Activated T-helper 9 cell treated with anti-CD3 and anti-CD28 coated beads, Interleukin-2, amount 50 U/mL, for 16 hours (primary cell): Measurements from ENCODE around the gene CCDC116.

ENCODE experiments used
- DNase-seq: peaks from one replicate; pipeline ENCODE4 v3.0.0-alpha.2; 2020; ENCODE audit warnings: low read depth

The CCDC116 gene

DNA sequence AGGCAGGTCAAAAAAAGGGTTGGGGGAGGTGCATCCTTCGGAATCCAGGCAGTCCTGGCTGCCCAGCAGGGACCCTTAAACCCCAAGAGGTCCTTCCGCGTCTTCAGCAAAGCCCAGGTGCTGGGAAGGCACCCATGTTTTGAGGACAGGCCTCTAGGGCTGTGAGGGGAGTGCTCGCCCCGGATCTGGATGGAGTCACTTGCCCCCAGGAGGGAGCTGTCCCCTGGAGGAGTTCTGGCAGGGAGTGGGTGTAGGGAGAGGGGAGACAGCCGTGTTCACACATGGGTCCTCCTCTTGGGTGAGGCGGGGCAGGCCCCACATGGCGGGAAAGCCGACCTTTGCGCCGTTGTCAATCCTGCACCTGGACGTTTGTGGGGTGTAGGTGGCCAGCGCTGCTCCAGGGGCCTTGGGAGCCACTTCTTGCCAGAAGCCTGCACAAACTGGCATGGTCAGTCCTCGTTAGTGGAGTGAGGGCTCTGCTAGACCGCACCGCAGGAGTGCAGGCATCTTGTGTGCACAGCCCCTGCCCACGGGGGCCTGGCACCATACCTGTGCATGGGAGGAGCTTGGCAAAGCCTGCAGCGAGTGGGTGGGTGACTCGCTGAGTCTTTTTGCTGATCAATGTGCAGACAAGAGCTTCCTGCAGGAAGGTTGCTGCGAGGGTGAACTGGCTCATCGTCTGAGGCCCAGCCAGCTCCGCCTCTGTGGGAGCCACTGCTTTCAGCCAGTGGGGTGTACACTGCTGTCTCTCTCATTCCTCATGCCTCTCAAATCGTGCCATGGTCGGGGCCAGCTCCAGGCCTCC lies 49.2 kb downstream of the CCDC116 start:
- DNase-seq: no peak

DNA sequence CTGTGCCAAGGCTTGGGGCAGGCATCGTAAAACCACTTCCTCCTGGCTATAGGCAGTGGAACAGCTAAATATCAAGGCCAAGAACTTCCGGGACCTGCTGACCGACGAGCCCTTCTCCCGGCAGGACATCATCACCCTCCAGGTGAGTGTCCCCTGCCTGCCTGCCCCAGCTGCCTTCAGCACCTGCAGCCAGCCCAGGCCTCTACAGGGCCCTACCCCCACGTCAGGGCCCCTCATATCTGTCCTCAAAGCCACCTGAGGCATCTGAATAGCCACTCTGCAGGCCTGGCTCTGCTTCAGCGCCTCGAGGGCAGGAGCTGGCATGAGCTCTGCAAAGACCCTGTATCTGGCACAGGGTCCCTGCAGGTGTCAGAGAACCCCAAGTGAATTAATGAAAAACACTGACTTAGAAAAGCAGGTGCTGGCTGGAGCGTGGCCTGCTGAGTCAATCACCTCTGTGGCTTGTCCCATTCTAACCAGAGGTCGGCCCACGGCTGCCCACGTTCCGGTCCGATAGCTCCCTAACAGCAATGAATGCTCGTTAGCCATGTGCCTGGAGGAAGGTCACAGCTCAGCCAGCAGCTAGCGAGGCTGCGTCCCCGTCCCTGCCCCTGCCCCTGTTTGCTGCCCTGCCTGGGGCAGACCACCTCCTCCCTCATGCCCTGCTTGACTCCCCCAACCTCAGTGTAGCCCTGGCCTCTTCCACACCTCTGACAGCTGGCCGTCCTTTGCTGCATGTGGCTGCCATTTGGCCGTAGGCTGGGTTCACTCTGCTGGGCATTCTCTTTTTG lies 50.0 kb downstream of the CCDC116 start:
- DNase-seq: no peak

DNA sequence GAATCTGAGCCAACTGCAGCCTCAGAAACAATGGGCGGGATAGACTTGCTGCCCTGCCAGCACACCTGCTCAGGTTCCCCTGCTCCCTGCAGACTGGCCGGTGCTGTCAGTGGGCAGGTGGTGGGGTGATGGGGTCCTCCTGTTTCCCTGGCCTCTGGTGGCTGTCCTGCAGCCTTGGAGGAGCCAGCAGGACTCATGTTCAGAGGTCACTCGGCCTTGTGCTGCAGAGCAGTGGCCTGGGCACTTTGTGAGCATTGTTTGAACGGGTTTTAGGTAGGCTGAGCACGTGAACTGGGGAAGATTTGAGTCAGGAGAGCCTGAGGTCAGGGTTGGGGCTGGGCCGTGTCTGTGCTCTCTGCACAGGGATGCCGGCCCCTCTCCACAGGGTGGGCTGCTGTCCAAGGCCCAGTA lies 50.8 kb downstream of the CCDC116 start:
- DNase-seq: no peak

DNA sequence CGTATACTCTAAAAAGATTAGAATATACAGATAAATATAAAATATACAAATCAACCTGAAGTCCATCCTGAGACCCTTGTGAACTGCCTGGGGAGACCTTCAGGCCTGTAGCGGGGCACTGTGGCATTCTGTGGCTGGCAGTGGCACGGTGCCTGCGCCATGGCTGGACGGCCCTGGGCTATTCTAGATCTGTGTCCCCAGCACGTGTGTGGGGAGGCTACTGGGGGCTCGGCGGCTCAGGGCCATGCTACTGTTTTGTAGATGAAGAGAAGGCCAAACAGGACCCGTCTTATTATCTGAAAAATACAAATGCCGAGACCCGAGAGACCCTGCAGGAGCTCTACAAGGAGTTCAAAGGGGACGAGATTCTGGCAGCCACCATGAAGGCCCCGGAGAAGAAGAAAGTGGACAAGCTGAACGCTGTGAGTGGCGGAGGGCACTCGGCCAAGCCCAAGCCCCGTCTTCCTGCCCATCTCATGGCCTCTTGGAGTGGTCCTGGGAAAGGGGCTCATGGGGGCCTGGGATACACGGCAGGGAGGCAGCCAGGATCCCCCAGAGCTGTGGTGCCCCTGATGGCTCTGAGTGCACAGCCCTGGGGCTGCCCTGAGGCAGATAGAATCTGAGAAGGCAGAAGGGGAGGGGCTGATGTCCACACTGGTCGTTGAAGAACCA lies 52.1 kb downstream of the CCDC116 start:
- DNase-seq: no peak

DNA sequence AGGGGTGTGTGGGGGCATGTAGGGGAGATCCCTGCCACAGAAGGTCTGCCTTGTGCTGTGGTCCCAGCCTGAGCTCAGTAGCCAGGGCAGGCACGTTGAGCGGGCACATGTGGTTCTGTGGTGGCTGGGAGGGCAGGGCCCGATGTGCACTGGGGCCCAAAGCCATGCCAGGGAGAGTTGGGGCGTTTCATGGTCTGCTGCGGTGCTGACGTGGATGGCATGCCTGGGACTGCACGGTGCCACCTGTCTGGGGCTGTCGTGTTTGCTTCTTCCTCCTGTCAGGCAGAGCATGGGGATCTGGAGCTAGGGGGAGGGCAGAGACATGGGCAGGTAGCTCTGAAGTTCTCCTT lies 52.6 kb downstream of the CCDC116 start:
- no peak for DNase-seq

DNA sequence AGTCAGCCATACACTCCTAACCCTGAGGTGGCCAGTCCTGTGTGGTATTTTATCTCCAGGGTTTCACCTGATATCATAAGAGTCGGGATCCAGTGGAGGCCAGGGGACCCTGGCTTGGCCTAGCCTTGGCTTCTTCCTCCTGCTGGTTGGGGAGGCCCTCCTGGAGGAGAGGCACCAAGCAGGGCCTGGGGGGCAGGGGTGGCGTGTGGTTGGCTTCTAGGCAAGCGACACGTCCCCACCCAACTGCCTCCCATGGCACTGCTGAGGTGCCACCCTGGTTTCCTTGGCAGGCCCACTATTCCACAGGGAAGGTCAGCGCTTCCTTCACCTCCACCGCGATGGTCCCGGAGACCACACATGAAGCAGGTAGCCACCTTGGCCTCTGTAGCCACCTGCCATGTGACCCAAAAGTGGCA lies 53.6 kb downstream of the CCDC116 start:
- no peak for DNase-seq
